GM19043 (cell line): Measurements from ENCODE around the gene MIEF2.
"Not testable (repeated sequence)": the region's sequence is repeated elsewhere in the genome, so short reads cannot be mapped to it uniquely, and the experiment has no call there.

ENCODE experiments used
- ATAC-seq: cut with Tn5 transposase; IDR thresholded peaks from one replicate; pipeline ENCODE4 v1.9.1; 2021; ENCODE audit warnings: low read depth; ENCODE audit not compliant: unreplicated experiment

MIEF2 gene

GRCh38 chr17:18280766-18281371 lies 20.4 kb downstream of the MIEF2 start:
- no peak for ATAC-seq

DNA sequence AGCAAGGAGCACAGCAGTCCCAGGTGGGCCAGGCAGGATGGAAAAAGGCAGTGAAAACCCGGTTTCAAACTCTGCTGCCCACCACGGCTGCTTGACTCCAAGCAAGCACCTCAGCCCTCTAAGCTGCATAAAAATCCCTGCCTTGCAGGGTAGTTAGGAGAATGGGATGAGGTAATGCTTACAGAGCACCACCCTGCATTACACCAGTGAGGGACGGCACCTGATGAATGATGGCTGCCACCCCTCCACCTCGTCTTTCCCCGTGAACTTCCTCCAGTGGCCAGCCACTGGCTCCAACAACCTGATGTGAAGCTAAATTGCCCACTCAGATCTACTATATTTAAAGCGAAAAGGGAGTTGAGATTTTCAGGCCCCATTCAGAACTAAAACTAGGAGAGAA lies 21.3 kb downstream of the MIEF2 start:
- ATAC-seq = no peak

- no peak for ATAC-seq
Measured at GRCh38 chr17:18285296-18285695, 24.8 kb downstream of the MIEF2 start.

GRCh38 chr17:18291718-18292540 lies 31.5 kb downstream of the MIEF2 start:
- ATAC-seq = no peak

GRCh38 chr17:18298061-18298460 lies 37.6 kb downstream of the MIEF2 start:
- ATAC-seq = not testable (repeated sequence)

- no peak for ATAC-seq
Measured at GRCh38 chr17:18300725-18301480, 40.4 kb downstream of the MIEF2 start.

GRCh38 chr17:18303206-18303605 lies 42.7 kb downstream of the MIEF2 start:
- not testable (repeated sequence) for ATAC-seq

- ATAC-seq = no peak
Measured at GRCh38 chr17:18309202-18309601, 48.7 kb downstream of the MIEF2 start.

- no peak for ATAC-seq
Measured at GRCh38 chr17:18314059-18314730, 53.7 kb downstream of the MIEF2 start.

- peak; percentile 77 for ATAC-seq
Measured at GRCh38 chr17:18314731-18315561, 54.5 kb downstream of the MIEF2 start, which contains the start of the genes SMCR8 and TOP3A. TSS of gene SMCR8 (plus strand) at chr17:18315293. CDS start at chr17:18315790, 497 bp downstream. TSS of gene TOP3A (minus strand) at chr17:18314994. CDS start at chr17:18314778, 216 bp downstream.

DNA sequence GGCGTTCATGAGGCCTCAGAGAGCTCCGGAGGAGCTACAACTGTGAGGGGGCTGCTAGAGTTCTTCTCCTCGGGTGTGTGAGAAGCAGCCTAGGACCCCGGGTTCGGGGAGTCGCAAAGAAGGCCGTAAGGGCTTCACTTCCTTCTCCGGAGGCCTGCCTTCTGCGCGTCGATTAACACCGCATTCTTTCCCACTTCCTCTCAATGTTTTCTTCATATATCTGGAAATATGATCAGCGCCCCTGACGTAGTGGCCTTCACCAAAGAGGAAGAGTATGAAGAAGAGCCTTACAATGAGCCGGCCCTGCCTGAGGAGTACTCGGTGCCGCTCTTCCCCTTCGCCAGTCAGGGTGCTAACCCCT lies 55.1 kb downstream of the MIEF2 start:
- no peak for ATAC-seq

DNA sequence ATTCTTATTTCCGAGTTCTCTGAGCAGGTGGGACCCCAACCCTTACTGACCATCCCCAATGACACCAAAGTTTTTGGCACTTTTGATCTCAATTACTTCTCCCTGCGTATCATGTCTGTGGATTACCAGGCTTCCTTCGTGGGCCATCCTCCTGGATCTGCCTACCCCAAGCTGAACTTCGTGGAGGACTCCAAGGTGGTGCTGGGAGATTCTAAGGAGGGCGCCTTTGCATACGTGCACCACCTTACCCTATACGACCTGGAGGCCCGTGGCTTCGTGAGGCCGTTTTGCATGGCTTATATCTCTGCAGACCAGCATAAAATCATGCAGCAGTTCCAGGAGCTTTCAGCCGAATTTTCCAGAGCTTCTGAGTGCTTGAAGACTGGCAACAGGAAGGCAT lies 55.5 kb downstream of the MIEF2 start:
- ATAC-seq = no peak
